Measurements from ENCODE around the gene KCNN2. TPM values are rescaled to one million over a fixed set of nuclear protein-coding genes. Genes with fewer than 3 reads are reported as not detected.

KCNN2 gene
- total and polyA plus RNA-seq, 7 donors: 0.20 to 2.9 (median 0.63) TPM

GRCh38 chr5:114327474-114327873 lies 34.4 kb upstream of the KCNN2 start:
- Histone ChIP-seq H3K4me3 (no peak overlapping the region), H3K9me3 (no peaks in the 10 kb centered on the region), H3K36me3 (ENCODE audit: insufficient read depth in 1 of 2, low read depth in 1 of 2) (no peaks in the 10 kb centered on the region), H3K27me3 (ENCODE audit: insufficient read depth in 3 of 3, low read length in 2 of 3) (no peaks in the 10 kb centered on the region), H3K4me1 (no peaks in the 10 kb centered on the region), H3K27ac (no peak overlapping the region)
- no peak for ATAC-seq
- DNase-seq: no peak
- 66 to 72% (median 68%) methylated on average over 3 of the region's 3 CpGs for WGBS, 3 donors
- intact Hi-C loops (cut with DNase I): no loop called here
- TF ChIP-seq, protein P1, sequence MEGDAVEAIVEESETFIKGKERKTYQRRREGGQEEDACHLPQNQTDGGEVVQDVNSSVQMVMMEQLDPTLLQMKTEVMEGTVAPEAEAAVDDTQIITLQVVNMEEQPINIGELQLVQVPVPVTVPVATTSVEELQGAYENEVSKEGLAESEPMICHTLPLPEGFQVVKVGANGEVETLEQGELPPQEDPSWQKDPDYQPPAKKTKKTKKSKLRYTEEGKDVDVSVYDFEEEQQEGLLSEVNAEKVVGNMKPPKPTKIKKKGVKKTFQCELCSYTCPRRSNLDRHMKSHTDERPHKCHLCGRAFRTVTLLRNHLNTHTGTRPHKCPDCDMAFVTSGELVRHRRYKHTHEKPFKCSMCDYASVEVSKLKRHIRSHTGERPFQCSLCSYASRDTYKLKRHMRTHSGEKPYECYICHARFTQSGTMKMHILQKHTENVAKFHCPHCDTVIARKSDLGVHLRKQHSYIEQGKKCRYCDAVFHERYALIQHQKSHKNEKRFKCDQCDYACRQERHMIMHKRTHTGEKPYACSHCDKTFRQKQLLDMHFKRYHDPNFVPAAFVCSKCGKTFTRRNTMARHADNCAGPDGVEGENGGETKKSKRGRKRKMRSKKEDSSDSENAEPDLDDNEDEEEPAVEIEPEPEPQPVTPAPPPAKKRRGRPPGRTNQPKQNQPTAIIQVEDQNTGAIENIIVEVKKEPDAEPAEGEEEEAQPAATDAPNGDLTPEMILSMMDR (IDR thresholded peaks at IDR 0.05): no peak

DNA sequence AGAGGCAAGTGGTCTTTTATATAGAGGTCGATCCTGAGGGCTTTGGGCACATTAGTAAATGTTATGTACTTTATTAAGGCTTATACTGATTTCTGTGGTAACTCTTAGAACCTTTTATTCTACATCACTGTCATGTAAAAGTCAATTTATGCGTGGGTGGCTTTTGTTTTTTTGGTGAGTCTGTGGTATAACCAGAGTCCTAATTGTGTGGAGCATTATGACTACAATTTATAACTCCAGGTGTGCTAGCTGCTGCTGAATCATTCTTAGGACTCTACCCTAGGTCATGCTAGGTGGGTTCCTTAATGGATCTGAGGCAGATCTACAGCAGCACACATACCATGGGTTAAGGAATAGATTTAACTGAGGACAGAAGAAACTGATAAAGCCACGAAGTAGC lies 33.9 kb upstream of the KCNN2 start:
- WGBS, 3 donors: 55 to 62% (median 57%) methylated on average over 3 of the region's 3 CpGs
- no peaks in the 10 kb centered on the region for H3K36me3 ChIP-seq (ENCODE audit: insufficient read depth in 1 of 2, low read depth in 1 of 2)
- no peaks in the 10 kb centered on the region for H3K9me3 ChIP-seq
- no peak overlapping the region for H3K4me3 ChIP-seq
- no peak for DNase-seq
- ATAC-seq: no peak
- H3K27ac ChIP-seq: no peak overlapping the region
- H3K4me1 ChIP-seq: no peaks in the 10 kb centered on the region
- intact Hi-C loops (cut with DNase I): no loop called here
- no peaks in the 10 kb centered on the region for H3K27me3 ChIP-seq (ENCODE audit: insufficient read depth in 3 of 3, low read length in 2 of 3)
- TF ChIP-seq, protein P1 (IDR thresholded peaks at IDR 0.05): no peak

DNA sequence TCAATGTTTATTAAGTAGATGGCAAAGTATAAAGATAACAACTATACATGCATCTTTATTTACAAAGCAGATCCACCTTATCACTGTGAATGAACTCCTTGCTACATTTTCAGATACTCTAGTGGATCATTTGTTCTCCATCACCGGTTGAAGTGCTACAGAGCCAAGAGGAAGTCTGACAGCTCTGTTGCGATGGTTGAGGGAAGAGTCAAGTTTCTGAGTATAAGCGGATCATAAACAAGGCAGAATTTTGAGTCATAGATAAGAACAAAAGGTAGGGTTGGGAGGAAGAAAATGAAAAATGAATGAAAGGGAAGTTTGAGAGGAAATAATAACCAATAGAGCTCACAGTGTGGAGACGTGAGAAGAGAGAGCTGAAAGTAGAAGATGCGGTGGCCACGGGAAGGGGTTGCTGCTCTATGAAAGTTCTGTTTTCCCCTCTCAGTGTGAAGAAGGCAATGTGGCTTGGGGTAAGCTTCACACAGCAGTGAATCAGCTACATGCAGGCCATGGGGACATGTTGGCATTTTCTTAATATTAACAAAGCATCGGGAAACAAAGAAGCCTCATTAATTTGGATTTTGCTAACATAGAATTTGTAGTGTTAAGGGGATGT lies 30.8 kb upstream of the KCNN2 start:
- DNase-seq (no peak), ATAC-seq (no peak)
- Histone ChIP-seq H3K9me3 (no peaks in the 10 kb centered on the region), H3K4me3 (no peak overlapping the region), H3K4me1 (no peaks in the 10 kb centered on the region), H3K27ac (no peak overlapping the region), H3K36me3 (ENCODE audit: insufficient read depth in 1 of 2, low read depth in 1 of 2) (no peaks in the 10 kb centered on the region), H3K27me3 (ENCODE audit: insufficient read depth in 3 of 3, low read length in 2 of 3) (no peaks in the 10 kb centered on the region)
- intact Hi-C loops (cut with DNase I): no loop called here
- TF ChIP-seq, protein P1 (IDR thresholded peaks at IDR 0.05): no peak
- WGBS, 3 donors: 86 to 93% (median 86%) methylated on average over 7 of the region's 7 CpGs

DNA sequence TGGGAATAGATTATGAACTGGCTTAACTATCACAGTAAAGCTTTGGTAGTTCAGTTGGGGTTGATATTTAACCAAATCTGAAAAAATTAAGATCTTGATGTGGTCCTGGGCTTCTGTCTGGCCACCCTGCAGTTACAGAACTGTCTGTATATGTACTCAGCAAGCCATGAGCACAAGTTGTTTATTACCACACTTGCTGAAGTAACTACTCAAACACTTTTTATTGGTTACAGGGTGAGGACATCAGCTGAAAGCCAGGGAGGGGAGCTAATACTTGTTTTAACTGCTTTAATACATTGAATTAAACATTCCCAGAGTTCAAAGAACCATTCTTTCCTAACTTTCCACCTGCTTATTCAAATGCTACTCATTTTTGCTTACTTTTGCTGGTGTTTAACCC lies 29.4 kb upstream of the KCNN2 start:
- Histone ChIP-seq H3K36me3 (ENCODE audit: insufficient read depth in 1 of 2, low read depth in 1 of 2) (no peaks in the 10 kb centered on the region), H3K27me3 (ENCODE audit: insufficient read depth in 3 of 3, low read length in 2 of 3) (no peaks in the 10 kb centered on the region), H3K9me3 (no peaks in the 10 kb centered on the region), H3K4me1 (no peaks in the 10 kb centered on the region), H3K27ac (no peak overlapping the region), H3K4me3 (no peak overlapping the region)
- DNase-seq (no peak), ATAC-seq (no peak)
- TF ChIP-seq, protein P1 (IDR thresholded peaks at IDR 0.05): no peak
- intact Hi-C loops (cut with DNase I): no loop called here

- Histone ChIP-seq H3K27ac (no peak overlapping the region), H3K36me3 (ENCODE audit: insufficient read depth in 1 of 2, low read depth in 1 of 2) (no peaks in the 10 kb centered on the region), H3K9me3 (no peaks in the 10 kb centered on the region), H3K4me3 (no peak overlapping the region), H3K27me3 (ENCODE audit: insufficient read depth in 3 of 3, low read length in 2 of 3) (no peaks in the 10 kb centered on the region), H3K4me1 (no peaks in the 10 kb centered on the region)
- TF ChIP-seq, protein P1 (IDR thresholded peaks at IDR 0.05): no peak
- no peak for ATAC-seq
- intact Hi-C loops (cut with DNase I): no loop called here
- WGBS, 3 donors: 88 to 89% (median 89%) methylated on average over 5 of the region's 5 CpGs
- DNase-seq: no peak
Observed at GRCh38 chr5:114332925-114333324, 28.9 kb upstream of the KCNN2 start.
